H9 (cell line): ENCODE data around the gene AQP5. TPM values are rescaled to one million over a fixed set of nuclear protein-coding genes. Genes with fewer than 3 reads are reported as not detected.

Source experiments
- DNase-seq: peaks from one replicate; pipeline ENCODE4 v3.0.0-alpha.2; 2017
- H2AFZ ChIP-seq: one replicate; pipeline ENCODE4 v1.6.1; 2013; ENCODE audit warnings: mild to moderate bottlenecking, low read length, control low read depth, moderate library complexity
- H2AK5ac ChIP-seq: 2 replicates; pipeline ENCODE4 v1.6.1; 2013; ENCODE audit warnings: low read length, control low read depth, mixed read lengths; ENCODE audit not compliant: insufficient read length
- H2BK120ac ChIP-seq: one replicate; pipeline ENCODE4 v1.6.1; 2013; ENCODE audit warnings: low read depth, mild to moderate bottlenecking, low read length, control low read depth, inconsistent platforms; ENCODE audit not compliant: poor library complexity, severe bottlenecking
- H2BK12ac ChIP-seq: 2 replicates; pipeline ENCODE4 v1.6.1; 2013; ENCODE audit warnings: low read length, control low read depth, mixed read lengths, low read depth; ENCODE audit not compliant: insufficient read length
- H2BK15ac ChIP-seq: 2 replicates; pipeline ENCODE4 v1.6.1; 2013; ENCODE audit warnings: low read depth, low read length, control low read depth
- H2BK20ac ChIP-seq: one replicate; pipeline ENCODE4 v1.6.1; 2013; ENCODE audit warnings: low read depth, mild to moderate bottlenecking, low read length, control low read depth, inconsistent platforms; ENCODE audit not compliant: poor library complexity, severe bottlenecking
- H2BK5ac ChIP-seq: 2 replicates; pipeline ENCODE4 v1.6.1; 2013; ENCODE audit warnings: low read length, control low read depth, mixed read lengths; ENCODE audit not compliant: insufficient read length
- H3K14ac ChIP-seq: 2 replicates; pipeline ENCODE4 v1.6.1; 2013; ENCODE audit warnings: low read length, control low read depth; ENCODE audit not compliant: insufficient read depth
- H3K18ac ChIP-seq: 2 replicates; pipeline ENCODE4 v1.6.1; 2013; ENCODE audit warnings: low read depth, mild to moderate bottlenecking, mixed read lengths, low read length, control low read depth; ENCODE audit not compliant: insufficient read length
- H3K23ac ChIP-seq: 2 replicates; pipeline ENCODE4 v1.6.1; 2013; ENCODE audit warnings: low read length, control low read depth, mixed read lengths, low read depth; ENCODE audit not compliant: insufficient read length
- H3K23me2 ChIP-seq: 2 replicates; pipeline ENCODE4 v1.6.1; 2013; ENCODE audit warnings: low read depth, mild to moderate bottlenecking, mixed read lengths, low read length, control low read depth; ENCODE audit not compliant: insufficient read length, poor library complexity, severe bottlenecking
- H3K27ac ChIP-seq: 2 replicates; pipeline ENCODE4 v1.5.1; 2013; ENCODE audit warnings: low read length, control low read depth, mixed read lengths, low read depth; ENCODE audit not compliant: insufficient read length
- H3K27me3 ChIP-seq: 2 replicates; pipeline ENCODE4 v1.6.1; 2013; ENCODE audit warnings: low read length, control low read depth, inconsistent platforms; ENCODE audit not compliant: insufficient read depth
- H3K4ac ChIP-seq: 2 replicates; pipeline ENCODE4 v1.6.1; 2013; ENCODE audit warnings: low read depth, mild to moderate bottlenecking, control low read depth, inconsistent platforms, low read length, moderate library complexity
- H3K4me1 ChIP-seq: 2 replicates; pipeline ENCODE4 v1.6.1; 2013; ENCODE audit warnings: low read length, control low read depth, inconsistent platforms; ENCODE audit not compliant: insufficient read depth
- H3K4me2 ChIP-seq: 2 replicates; pipeline ENCODE4 v1.6.1; 2013; ENCODE audit warnings: low read length, control low read depth, mixed read lengths; ENCODE audit not compliant: insufficient read length, insufficient read depth
- H3K56ac ChIP-seq: 2 replicates; pipeline ENCODE4 v1.6.1; 2013; ENCODE audit warnings: low read depth, mild to moderate bottlenecking, mixed read lengths, low read length, control low read depth; ENCODE audit not compliant: insufficient read length
- H3K79me1 ChIP-seq: 2 replicates; pipeline ENCODE4 v1.6.1; 2013; ENCODE audit warnings: low read depth, mild to moderate bottlenecking, moderate library complexity, low read length, control low read depth, inconsistent platforms; ENCODE audit not compliant: insufficient read depth, poor library complexity, severe bottlenecking
- H3K79me2 ChIP-seq: 2 replicates; pipeline ENCODE4 v1.6.1; 2013; ENCODE audit warnings: low read length, control low read depth, inconsistent platforms; ENCODE audit not compliant: insufficient read depth
- H3K9ac ChIP-seq: 2 replicates; pipeline ENCODE4 v1.6.1; 2013; ENCODE audit warnings: low read length, control low read depth, mixed read lengths; ENCODE audit not compliant: insufficient read length; ENCODE audit errors: extremely low read depth
- H3K9me3 ChIP-seq: one replicate; pipeline ENCODE4 v1.6.1; 2013; ENCODE audit warnings: low read depth, low read length, inconsistent platforms; ENCODE audit not compliant: control insufficient read depth
- H3T11ph ChIP-seq: one replicate; pipeline ENCODE4 v1.6.1; 2013; ENCODE audit warnings: mild to moderate bottlenecking, low read length, control low read depth, inconsistent platforms
- H4K20me1 ChIP-seq: one replicate; pipeline ENCODE4 v1.6.1; 2013; ENCODE audit not compliant: control insufficient read depth, insufficient read length, insufficient read depth
- H4K5ac ChIP-seq: 2 replicates; pipeline ENCODE4 v1.6.1; 2013; ENCODE audit warnings: low read depth, mild to moderate bottlenecking, mixed read lengths, low read length, control low read depth; ENCODE audit not compliant: insufficient read length
- H4K8ac ChIP-seq: replicated peaks from 2 replicates; pipeline ENCODE4 v1.6.1; 2013; ENCODE audit warnings: low read length, control low read depth, mixed read lengths, low read depth; ENCODE audit not compliant: insufficient read length
- H4K91ac ChIP-seq: 2 replicates; pipeline ENCODE4 v1.6.1; 2013; ENCODE audit warnings: low read depth, mild to moderate bottlenecking, moderate library complexity, mixed read lengths, low read length, control low read depth; ENCODE audit not compliant: insufficient read length
- H3K27ac Mint-ChIP-seq, 3 experiments: 2 replicates in 2 of 3; 3 replicates in 1 of 3; pipeline ENCODE4 v1.8.0; 2020 to 2021; ENCODE audit warnings: mixed read lengths in 3 of 3, mild to moderate bottlenecking in 1 of 3, moderate library complexity in 1 of 3
- H3K27me3 Mint-ChIP-seq: 2 replicates; pipeline ENCODE4 v1.8.0; 2021; ENCODE audit warnings: low read depth, mild to moderate bottlenecking, moderate library complexity, mixed read lengths
- H3K36me3 Mint-ChIP-seq, 3 experiments: 2 replicates in 2 of 3; 3 replicates in 1 of 3; pipeline ENCODE4 v1.8.0; 2020 to 2021; ENCODE audit warnings: low read depth in 3 of 3, mixed read lengths in 3 of 3; ENCODE audit not compliant: insufficient read depth in 1 of 3
- H3K4me1 Mint-ChIP-seq, 2 experiments: 2 replicates each; pipeline ENCODE4 v1.8.0; 2020; ENCODE audit warnings: mixed read lengths in 2 of 2
- H3K4me3 Mint-ChIP-seq, 2 experiments: 2 replicates in 1 of 2; 3 replicates in 1 of 2; pipeline ENCODE4 v1.8.0; 2020 to 2021; ENCODE audit warnings: mild to moderate bottlenecking in 2 of 2, mixed read lengths in 2 of 2, moderate library complexity in 1 of 2
- H3K9me3 Mint-ChIP-seq, 2 experiments: 2 replicates in 1 of 2; 3 replicates in 1 of 2; pipeline ENCODE4 v1.8.0; 2020; ENCODE audit warnings: mild to moderate bottlenecking in 2 of 2, mixed read lengths in 2 of 2, moderate library complexity in 1 of 2
- CTCF ChIP-seq: fragments of 200-600 bp; sonication (generic); conservative IDR thresholded peaks from 3 replicates; pipeline ENCODE4 v1.8.0; 2021; ENCODE audit warnings: antibody characterized with exemption, mild to moderate bottlenecking
- WGBS: extraction: QIAGEN DNeasy Blood & Tissue Kit; methylation state at CpG from one replicate; pipeline ENCODE4 v1.1.7; 2013; ENCODE audit warnings: missing lambda C conversion rate, low lambda C conversion rate, mixed read lengths; ENCODE audit not compliant: insufficient read length; ENCODE audit errors: extremely low coverage; 5-methylcytosine and 5-hydroxymethylcytosine counted together
- total RNA-seq: library from RNA; stranded (reverse); gene quantifications from 2 replicates; pipeline ENCODE4 v1.2.1, GENCODE V29; 2021

Gene AQP5
- total RNA-seq, 1 experiment from 2014 or later = 2.8 TPM

- H3K27ac Mint-ChIP-seq = peak overlapping the region in 1 of 3 experiments; percentile 41; a peak in 4 of 7 replicates
- Histone ChIP-seq H2BK20ac (no peak overlapping the region), H4K20me1 (no peaks in the 10 kb centered on the region), H3K27me3 (no peaks in the 10 kb centered on the region), H3K18ac (no peak overlapping the region), H3K79me1 (no peaks in the 10 kb centered on the region), H2BK5ac (no peak overlapping the region), H3K14ac (no peak overlapping the region), H3K27ac (no peak overlapping the region), H4K91ac (no peak overlapping the region), H3K4me1 (no peaks in the 10 kb centered on the region; the same call in 1 of the 2 replicates), H3K79me2 (no peaks in the 10 kb centered on the region), H2BK15ac (no peak overlapping the region), H3K4me2 (no peak overlapping the region), H2BK12ac (no peak overlapping the region), H2AFZ (no peak overlapping the region), H3K23me2 (no peaks in the 10 kb centered on the region), H3K4ac (no peak overlapping the region), H4K8ac (no peak overlapping the region), H3K9ac (no peak overlapping the region), H3K9me3 (no peaks in the 10 kb centered on the region), H2AK5ac (no peak overlapping the region), H3K56ac (no peak overlapping the region), H3T11ph (no peak overlapping the region), H3K23ac (no peak overlapping the region), H4K5ac (no peak overlapping the region), H2BK120ac (no peak overlapping the region)
- no peak overlapping the region for H3K4me3 Mint-ChIP-seq
- H3K36me3 Mint-ChIP-seq = no peaks in the 10 kb centered on the region
- TF ChIP-seq CTCF = no peak
- WGBS = no CpG with 5 or more reads among the region's 10 CpGs
- H3K4me1 Mint-ChIP-seq = peaks cover 34 to 45% of the 10 kb centered on the region in 2 experiments
- DNase-seq = no peak
- no peaks in the 10 kb centered on the region; the same call in 1 of the 2 replicates for H3K27me3 Mint-ChIP-seq
- H3K9me3 Mint-ChIP-seq = no peaks in the 10 kb centered on the region
These were observed 19.1 kb downstream of the AQP5 start for GRCh38 chr12:49980501-49981349.
